OCI-LY1 (cell line): Measurements from ENCODE around the gene PPP1CA.

Experiments
- H2AFZ ChIP-seq: fragments of 200-600 bp; sonication (generic), shearing (Covaris generic); 2 replicates; pipeline ENCODE4 v1.6.0; 2014; ENCODE audit warnings: antibody characterized with exemption, mild to moderate bottlenecking, low read length
- H3F3A ChIP-seq: fragments of 200-600 bp; sonication (generic), shearing (Covaris generic); 2 replicates; pipeline ENCODE4 v1.6.0; 2014; ENCODE audit warnings: mild to moderate bottlenecking, antibody characterized with exemption, low read length, moderate library complexity; ENCODE audit not compliant: insufficient read depth
- H3K27ac ChIP-seq: fragments of 200-600 bp; sonication (generic); 2 replicates; pipeline ENCODE4 v1.5.1; 2014; ENCODE audit warnings: low read length, mixed run types, mild to moderate bottlenecking, low read depth; ENCODE audit not compliant: poor library complexity, severe bottlenecking
- H3K27me3 ChIP-seq: fragments of 200-600 bp; sonication (generic); 2 replicates; pipeline ENCODE4 v1.6.0; 2014; ENCODE audit warnings: antibody characterized with exemption, mild to moderate bottlenecking, low read length, moderate library complexity; ENCODE audit not compliant: insufficient read depth
- H3K36me3 ChIP-seq: fragments of 200-600 bp; sonication (generic); 2 replicates; pipeline ENCODE4 v1.6.1; 2014; ENCODE audit warnings: mild to moderate bottlenecking, antibody characterized with exemption, low read length, moderate library complexity, mixed read lengths; ENCODE audit not compliant: insufficient read depth
- H3K4me1 ChIP-seq: fragments of 200-600 bp; sonication (generic); 2 replicates; pipeline ENCODE4 v1.5.1; 2014; ENCODE audit warnings: mild to moderate bottlenecking, low read length, moderate library complexity; ENCODE audit not compliant: insufficient read depth, severe bottlenecking
- H3K4me2 ChIP-seq: fragments of 200-600 bp; sonication (generic), shearing (Covaris generic); 2 replicates; pipeline ENCODE4 v1.6.1; 2014; ENCODE audit warnings: low read length
- H3K4me3 ChIP-seq: fragments of 200-600 bp; sonication (generic); 2 replicates; pipeline ENCODE4 v1.5.1; 2014; ENCODE audit warnings: low read length, low read depth, mild to moderate bottlenecking, mixed read lengths; ENCODE audit not compliant: poor library complexity, severe bottlenecking
- H3K79me2 ChIP-seq: fragments of 200-600 bp; shearing (Covaris generic); 2 replicates; pipeline ENCODE4 v1.6.1; 2016; ENCODE audit warnings: mixed run types, low read length, mixed read lengths; ENCODE audit not compliant: insufficient read depth
- H3K9ac ChIP-seq: fragments of 200-600 bp; sonication (generic), shearing (Covaris generic); 2 replicates; pipeline ENCODE4 v1.6.1; 2014; ENCODE audit warnings: mild to moderate bottlenecking, low read length, mixed read lengths
- H3K9me2 ChIP-seq: fragments of 200-600 bp; sonication (generic), shearing (Covaris generic); 2 replicates; pipeline ENCODE4 v1.6.1; 2014; ENCODE audit warnings: low read depth, mild to moderate bottlenecking, low read length, mixed read lengths
- H3K9me3 ChIP-seq: fragments of 200-600 bp; shearing (Covaris generic); 2 replicates; pipeline ENCODE4 v1.6.1; 2014; ENCODE audit warnings: low read length, mixed read lengths
- H4K20me1 ChIP-seq: fragments of 200-600 bp; sonication (generic), shearing (Covaris generic); 2 replicates; pipeline ENCODE4 v1.6.0; 2016; ENCODE audit warnings: mild to moderate bottlenecking, low read length; ENCODE audit not compliant: insufficient read depth
- EZH2 ChIP-seq: fragments of 200-600 bp; sonication (generic), shearing (Covaris generic); IDR thresholded peaks from 2 replicates; pipeline ENCODE4 v1.8.0; 2017; ENCODE audit warnings: borderline replicate concordance, mixed run types, mild to moderate bottlenecking, antibody characterized with exemption, low read length, moderate library complexity, mixed read lengths
- TF ChIP-seq, protein P1 (sequence below): fragments of 200-600 bp; sonication (generic), shearing (Covaris generic); IDR thresholded peaks from 2 replicates; pipeline ENCODE4 v1.5.1; 2017; ENCODE audit warnings: mild to moderate bottlenecking, antibody characterized with exemption, low read length, moderate library complexity, mixed read lengths

Gene PPP1CA

GRCh38 chr11:67355794-67356386, 45.8 kb downstream of the PPP1CA start:
- no peaks in the 10 kb centered on the region for H3K9me3 ChIP-seq
- H3K9ac ChIP-seq = peak overlapping the region; percentile 77
- no peaks in the 10 kb centered on the region for H3K27me3 ChIP-seq
- TF ChIP-seq, protein P1, sequence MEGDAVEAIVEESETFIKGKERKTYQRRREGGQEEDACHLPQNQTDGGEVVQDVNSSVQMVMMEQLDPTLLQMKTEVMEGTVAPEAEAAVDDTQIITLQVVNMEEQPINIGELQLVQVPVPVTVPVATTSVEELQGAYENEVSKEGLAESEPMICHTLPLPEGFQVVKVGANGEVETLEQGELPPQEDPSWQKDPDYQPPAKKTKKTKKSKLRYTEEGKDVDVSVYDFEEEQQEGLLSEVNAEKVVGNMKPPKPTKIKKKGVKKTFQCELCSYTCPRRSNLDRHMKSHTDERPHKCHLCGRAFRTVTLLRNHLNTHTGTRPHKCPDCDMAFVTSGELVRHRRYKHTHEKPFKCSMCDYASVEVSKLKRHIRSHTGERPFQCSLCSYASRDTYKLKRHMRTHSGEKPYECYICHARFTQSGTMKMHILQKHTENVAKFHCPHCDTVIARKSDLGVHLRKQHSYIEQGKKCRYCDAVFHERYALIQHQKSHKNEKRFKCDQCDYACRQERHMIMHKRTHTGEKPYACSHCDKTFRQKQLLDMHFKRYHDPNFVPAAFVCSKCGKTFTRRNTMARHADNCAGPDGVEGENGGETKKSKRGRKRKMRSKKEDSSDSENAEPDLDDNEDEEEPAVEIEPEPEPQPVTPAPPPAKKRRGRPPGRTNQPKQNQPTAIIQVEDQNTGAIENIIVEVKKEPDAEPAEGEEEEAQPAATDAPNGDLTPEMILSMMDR = no peak
- no peak for TF ChIP-seq EZH2
- no peaks in the 10 kb centered on the region for H3F3A ChIP-seq
- H3K4me1 ChIP-seq = peaks cover 54% of the 10 kb centered on the region
- peak overlapping the region; percentile 98 for H3K27ac ChIP-seq
- no peaks in the 10 kb centered on the region for H4K20me1 ChIP-seq
- no peaks in the 10 kb centered on the region for H3K9me2 ChIP-seq
- H2AFZ ChIP-seq = no peak overlapping the region
- H3K36me3 ChIP-seq = peaks cover 7% of the 10 kb centered on the region
- no peaks in the 10 kb centered on the region for H3K79me2 ChIP-seq
- peak overlapping the region; percentile 47 for H3K4me3 ChIP-seq
- peak overlapping the region; percentile 91 for H3K4me2 ChIP-seq

- Histone ChIP-seq H3K9me3 (no peaks in the 10 kb centered on the region), H2AFZ (no peak overlapping the region), H3K9ac (peak overlapping the region; percentile 77; the same call in 1 of the 2 replicates), H3K79me2 (no peaks in the 10 kb centered on the region), H3F3A (no peaks in the 10 kb centered on the region), H3K27ac (peak overlapping the region; percentile 98), H3K27me3 (no peaks in the 10 kb centered on the region), H3K4me3 (peak overlapping the region; percentile 47), H3K9me2 (no peaks in the 10 kb centered on the region), H3K4me2 (peak overlapping the region; percentile 91; the same call in 1 of the 2 replicates), H3K36me3 (peaks cover 8% of the 10 kb centered on the region), H4K20me1 (no peaks in the 10 kb centered on the region), H3K4me1 (peaks cover 60% of the 10 kb centered on the region)
- TF ChIP-seq EZH2 = no peak
- TF ChIP-seq, protein P1 = no peak
These were observed 46.5 kb downstream of the PPP1CA start for GRCh38 chr11:67355023-67355793.

- Histone ChIP-seq H3K27ac (peak overlapping the region; percentile 98), H2AFZ (no peak overlapping the region), H3F3A (no peaks in the 10 kb centered on the region)
These were observed 47.3 kb downstream of the PPP1CA start for GRCh38 chr11:67354075-67355022.

More at GRCh38 chr11:67354075-67355022, 47.3 kb downstream of the PPP1CA start:
- Histone ChIP-seq H3K9me3 (no peaks in the 10 kb centered on the region), H3K27me3 (no peaks in the 10 kb centered on the region), H3K4me1 (peaks cover 64% of the 10 kb centered on the region), H3K36me3 (peaks cover 8% of the 10 kb centered on the region), H3K4me2 (peak overlapping the region; percentile 91), H3K9ac (peak overlapping the region; percentile 77), H3K79me2 (no peaks in the 10 kb centered on the region), H4K20me1 (no peaks in the 10 kb centered on the region), H3K9me2 (no peaks in the 10 kb centered on the region), H3K4me3 (peak overlapping the region; percentile 78)
- TF ChIP-seq EZH2 = no peak
- TF ChIP-seq, protein P1 = no peak
